Measurements from ENCODE around the gene ATG7. TPM values are rescaled to one million over a fixed set of nuclear protein-coding genes. Genes with fewer than 3 reads are reported as not detected.
"Not testable (repeated sequence)": the region's sequence is repeated elsewhere in the genome, so short reads cannot be mapped to it uniquely, and the experiment has no call there.

ATG7 gene
- total RNA-seq, 2 experiments from 2014 or later = 25.1 to 28.2 TPM

DNA sequence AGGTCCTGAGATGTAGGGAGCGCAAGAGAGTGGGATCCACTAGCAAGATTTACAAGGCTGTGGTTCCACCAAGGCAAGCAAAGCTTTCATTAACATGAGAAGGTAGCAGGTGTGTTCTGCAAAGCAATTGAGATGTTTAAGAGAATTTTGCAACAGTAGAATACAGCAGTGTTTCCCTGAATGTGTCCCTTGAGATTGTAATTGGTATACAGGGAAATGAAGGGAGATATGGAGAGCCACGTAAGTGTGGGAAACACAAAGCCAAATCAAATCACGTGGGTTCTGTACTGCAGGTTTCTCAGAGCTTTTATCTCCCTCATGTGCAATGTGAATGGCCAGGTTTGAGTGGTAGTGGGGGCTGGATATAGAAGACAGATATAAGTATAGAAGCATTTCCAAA lies 67.3 kb downstream of the ATG7 start:
- DNase-seq = no peak
- Mint-ChIP-seq H3K36me3 (peaks cover 15% of the 10 kb centered on the region), H3K27me3 (no peaks in the 10 kb centered on the region), H3K27ac (no peak overlapping the region), H3K4me3 (no peak overlapping the region), H3K9me3 (no peaks in the 10 kb centered on the region), H3K4me1 (no peaks in the 10 kb centered on the region)

DNA sequence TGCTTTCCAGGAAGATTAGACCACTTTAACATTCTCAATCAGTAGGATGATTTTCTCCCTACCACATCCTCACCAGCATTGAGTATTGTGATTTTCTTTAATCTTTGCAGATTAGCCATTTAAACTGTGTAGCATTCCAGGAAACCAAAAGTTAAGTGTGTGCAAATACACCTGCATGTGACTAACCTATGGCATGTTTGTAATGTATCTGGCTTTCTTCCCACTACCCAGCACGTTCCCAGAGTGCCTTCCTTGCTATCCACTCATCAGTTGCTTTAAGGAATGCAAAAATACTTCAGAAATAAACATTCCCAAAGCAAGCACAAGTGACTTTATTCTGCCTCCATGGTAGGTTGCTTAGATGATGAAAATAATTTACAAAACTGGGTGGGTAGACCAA lies 74.2 kb downstream of the ATG7 start:
- no peaks in the 10 kb centered on the region for H3K9me3 Mint-ChIP-seq
- no peaks in the 10 kb centered on the region for H3K4me1 Mint-ChIP-seq
- H3K36me3 Mint-ChIP-seq = peaks cover 52% of the 10 kb centered on the region
- no peak for DNase-seq
- no peak overlapping the region for H3K27ac Mint-ChIP-seq
- no peaks in the 10 kb centered on the region for H3K27me3 Mint-ChIP-seq
- no peak overlapping the region for H3K4me3 Mint-ChIP-seq

DNA sequence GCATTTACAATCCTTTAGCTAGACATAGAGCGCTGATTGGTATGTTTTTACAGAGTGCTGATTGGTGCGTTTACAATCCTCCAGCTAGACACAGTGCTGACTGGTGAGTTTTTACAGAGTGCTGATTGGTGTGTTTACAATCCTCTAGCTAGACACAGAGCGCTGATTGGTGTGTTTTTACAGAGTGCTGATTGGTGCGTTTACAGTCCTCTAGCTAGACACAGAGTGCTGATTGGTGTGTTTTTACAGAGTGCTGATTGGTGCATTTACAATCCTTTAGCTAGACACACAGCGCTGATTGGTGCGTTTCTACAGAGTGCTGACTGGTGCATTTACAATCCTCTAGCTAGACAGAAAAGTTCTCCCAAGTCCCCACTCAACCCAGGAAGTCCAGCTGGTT lies 76.7 kb downstream of the ATG7 start:
- H3K4me1 Mint-ChIP-seq, H3K27ac Mint-ChIP-seq, H3K9me3 Mint-ChIP-seq, DNase-seq, H3K27me3 Mint-ChIP-seq, H3K4me3 Mint-ChIP-seq: not testable (repeated sequence)
- peaks cover 49% of the 10 kb centered on the region for H3K36me3 Mint-ChIP-seq

DNA sequence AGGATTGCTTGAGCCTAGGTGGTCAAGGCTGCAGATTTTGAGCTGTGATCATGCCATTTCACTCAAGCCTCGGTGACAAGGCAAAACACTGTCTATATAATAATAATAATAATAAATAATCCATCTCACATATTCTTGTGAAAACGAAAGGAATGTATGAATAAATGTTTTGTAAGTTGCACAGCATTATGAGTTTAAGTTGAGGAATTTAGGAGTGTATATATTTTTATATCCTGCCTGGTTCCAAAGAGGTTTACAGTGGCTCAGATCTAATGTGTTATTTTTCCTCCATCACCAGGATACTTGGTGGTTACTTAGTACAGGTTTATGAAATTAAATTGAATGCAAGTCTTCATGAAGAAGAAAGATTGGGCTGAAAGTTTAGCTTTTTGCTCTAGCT lies 77.2 kb downstream of the ATG7 start:
- H3K27ac Mint-ChIP-seq = no peak overlapping the region
- no peak for DNase-seq
- peaks cover 44% of the 10 kb centered on the region for H3K36me3 Mint-ChIP-seq
- H3K27me3 Mint-ChIP-seq = no peaks in the 10 kb centered on the region
- H3K9me3 Mint-ChIP-seq = no peaks in the 10 kb centered on the region
- no peaks in the 10 kb centered on the region for H3K4me1 Mint-ChIP-seq
- H3K4me3 Mint-ChIP-seq = no peak overlapping the region

DNA sequence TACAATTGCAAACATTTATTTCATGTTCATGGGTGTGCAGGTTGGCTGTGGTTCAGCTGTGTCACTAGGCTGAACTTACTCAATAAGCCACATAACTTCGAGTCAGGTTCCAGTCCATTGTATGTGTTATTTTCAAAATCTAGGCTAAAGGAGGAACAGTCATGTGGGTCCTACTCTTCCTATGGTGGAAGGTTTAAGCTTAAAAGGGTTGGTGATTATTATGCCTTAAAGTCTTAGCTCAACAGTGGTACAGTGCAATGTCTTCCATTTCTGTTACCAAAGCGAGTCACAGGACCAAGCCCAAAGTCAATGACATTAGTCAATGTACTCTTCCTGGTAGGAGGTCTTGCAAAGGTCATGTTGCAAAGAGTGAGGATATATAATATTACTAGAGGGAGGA lies 78.2 kb downstream of the ATG7 start:
- no peak overlapping the region for H3K4me3 Mint-ChIP-seq
- no peak overlapping the region for H3K27ac Mint-ChIP-seq
- no peak for DNase-seq
- peaks cover 44% of the 10 kb centered on the region for H3K36me3 Mint-ChIP-seq
- H3K9me3 Mint-ChIP-seq = no peaks in the 10 kb centered on the region
- H3K4me1 Mint-ChIP-seq = no peaks in the 10 kb centered on the region
- H3K27me3 Mint-ChIP-seq = no peaks in the 10 kb centered on the region

DNA sequence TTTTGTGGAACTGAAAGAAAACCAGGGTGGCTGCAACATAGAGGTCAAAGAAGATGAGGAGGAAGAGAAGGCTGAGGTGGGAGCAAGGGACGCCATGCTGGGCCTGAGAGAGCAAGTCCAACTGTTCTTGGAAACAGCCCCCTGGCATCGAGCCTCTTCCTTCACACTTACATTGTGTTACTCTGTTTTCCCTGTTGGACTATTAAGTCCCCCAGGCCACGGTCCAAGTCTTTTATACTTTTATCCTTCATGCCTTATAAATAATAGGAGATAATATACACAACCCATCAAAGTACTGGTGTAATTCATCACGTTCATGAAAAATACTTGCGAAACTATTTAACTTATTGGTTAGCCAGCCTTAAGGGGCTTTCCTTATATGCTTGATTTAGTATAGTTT lies 79.3 kb downstream of the ATG7 start:
- Mint-ChIP-seq H3K9me3 (no peaks in the 10 kb centered on the region), H3K27me3 (no peaks in the 10 kb centered on the region), H3K4me1 (no peaks in the 10 kb centered on the region), H3K36me3 (peaks cover 42% of the 10 kb centered on the region), H3K4me3 (no peak overlapping the region), H3K27ac (no peak overlapping the region)
- no peak for DNase-seq

DNA sequence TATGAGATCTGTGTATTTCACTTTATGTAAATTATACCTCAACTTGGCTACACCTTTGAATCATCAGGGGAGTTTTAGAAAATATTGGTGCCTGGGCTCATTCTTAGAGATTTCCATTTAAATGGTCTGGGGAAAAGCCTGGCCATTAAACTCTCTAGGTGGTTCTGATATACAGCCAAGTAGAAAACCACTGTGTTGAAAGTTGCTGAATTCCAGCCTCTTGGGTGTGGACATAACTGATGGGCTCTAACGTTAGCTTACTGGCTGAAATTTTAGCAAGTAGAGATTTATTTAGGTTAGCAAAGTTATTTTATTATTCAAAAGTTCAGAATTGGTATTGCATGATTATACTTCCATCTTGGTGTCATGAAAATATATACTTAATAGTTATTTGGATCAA lies 84.1 kb downstream of the ATG7 start:
- H3K27ac Mint-ChIP-seq = no peak overlapping the region
- H3K27me3 Mint-ChIP-seq = no peaks in the 10 kb centered on the region
- peaks cover 8% of the 10 kb centered on the region for H3K36me3 Mint-ChIP-seq
- DNase-seq = no peak
- no peaks in the 10 kb centered on the region for H3K9me3 Mint-ChIP-seq
- H3K4me3 Mint-ChIP-seq = no peak overlapping the region
- no peaks in the 10 kb centered on the region for H3K4me1 Mint-ChIP-seq

DNA sequence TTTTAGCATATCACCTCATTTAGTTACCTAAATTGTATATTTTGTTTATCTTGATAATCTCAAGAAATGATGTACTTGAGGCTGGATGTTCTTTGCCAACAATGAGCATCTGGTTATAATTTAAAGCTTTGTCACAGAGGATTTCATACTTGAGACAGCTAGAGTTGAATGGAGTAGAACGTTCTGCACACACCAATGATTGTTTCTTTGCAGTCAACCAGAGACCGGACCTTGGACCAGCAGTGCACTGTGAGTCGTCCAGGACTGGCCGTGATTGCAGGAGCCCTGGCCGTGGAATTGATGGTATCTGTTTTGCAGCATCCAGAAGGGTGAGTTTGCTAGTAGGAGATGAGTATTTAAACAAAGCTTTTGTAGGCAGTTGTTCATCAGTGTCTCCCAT lies 90.4 kb downstream of the ATG7 start:
- no peak overlapping the region for H3K27ac Mint-ChIP-seq
- no peaks in the 10 kb centered on the region for H3K27me3 Mint-ChIP-seq
- H3K36me3 Mint-ChIP-seq = peaks cover 26% of the 10 kb centered on the region
- DNase-seq = no peak
- H3K9me3 Mint-ChIP-seq = no peaks in the 10 kb centered on the region
- peaks cover 2% of the 10 kb centered on the region for H3K4me1 Mint-ChIP-seq
- H3K4me3 Mint-ChIP-seq = no peak overlapping the region

DNA sequence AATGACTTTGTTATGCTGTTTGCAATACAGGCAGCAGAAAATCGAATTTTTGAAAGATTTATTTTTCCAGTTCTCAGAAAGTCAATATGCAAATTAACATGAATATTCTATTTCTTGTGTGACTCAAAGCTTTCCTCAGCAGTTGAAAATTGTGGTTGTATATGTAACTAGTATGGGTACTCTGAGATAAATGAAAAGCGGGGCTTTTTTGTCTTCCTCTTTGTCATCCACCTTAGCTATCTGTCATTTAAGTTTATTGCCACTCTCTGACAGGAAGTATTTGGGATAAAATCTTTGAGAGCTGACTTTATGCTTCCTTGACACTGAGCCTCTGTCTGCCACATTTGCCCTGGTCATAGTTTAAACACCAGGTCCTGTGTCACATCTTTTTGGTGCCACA lies 91.5 kb downstream of the ATG7 start:
- H3K27ac Mint-ChIP-seq = no peak overlapping the region
- peaks cover 29% of the 10 kb centered on the region for H3K36me3 Mint-ChIP-seq
- H3K4me3 Mint-ChIP-seq = no peak overlapping the region

DNA sequence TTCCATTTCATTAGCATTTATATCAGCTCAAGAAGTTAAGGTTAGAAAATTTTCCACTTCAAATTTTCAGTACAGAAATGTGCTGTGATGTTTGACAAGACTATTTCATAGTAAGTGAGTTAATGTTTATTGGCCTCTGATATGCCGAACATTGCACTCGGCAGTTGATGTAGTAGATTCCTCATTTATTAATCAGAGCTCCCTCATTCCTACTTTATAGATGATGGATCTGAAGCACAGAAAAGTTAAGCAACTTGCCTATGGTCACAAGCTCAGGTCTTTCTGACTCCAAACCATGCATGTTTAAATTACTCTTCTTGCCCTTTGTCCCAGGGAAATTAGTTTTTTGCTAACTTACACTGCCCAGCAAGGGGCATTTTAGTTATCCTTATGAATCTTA lies 92.0 kb downstream of the ATG7 start:
- no peak for DNase-seq
- H3K27ac Mint-ChIP-seq = no peak overlapping the region
- no peaks in the 10 kb centered on the region for H3K27me3 Mint-ChIP-seq
- peaks cover 29% of the 10 kb centered on the region for H3K36me3 Mint-ChIP-seq
- no peaks in the 10 kb centered on the region for H3K9me3 Mint-ChIP-seq
- peaks cover 2% of the 10 kb centered on the region for H3K4me1 Mint-ChIP-seq
- H3K4me3 Mint-ChIP-seq = no peak overlapping the region

More for the DNA sequence above, 91.5 kb downstream of the ATG7 start:
- Mint-ChIP-seq H3K9me3 (no peaks in the 10 kb centered on the region), H3K4me1 (peaks cover 2% of the 10 kb centered on the region), H3K27me3 (no peaks in the 10 kb centered on the region)
- DNase-seq = no peak

DNA sequence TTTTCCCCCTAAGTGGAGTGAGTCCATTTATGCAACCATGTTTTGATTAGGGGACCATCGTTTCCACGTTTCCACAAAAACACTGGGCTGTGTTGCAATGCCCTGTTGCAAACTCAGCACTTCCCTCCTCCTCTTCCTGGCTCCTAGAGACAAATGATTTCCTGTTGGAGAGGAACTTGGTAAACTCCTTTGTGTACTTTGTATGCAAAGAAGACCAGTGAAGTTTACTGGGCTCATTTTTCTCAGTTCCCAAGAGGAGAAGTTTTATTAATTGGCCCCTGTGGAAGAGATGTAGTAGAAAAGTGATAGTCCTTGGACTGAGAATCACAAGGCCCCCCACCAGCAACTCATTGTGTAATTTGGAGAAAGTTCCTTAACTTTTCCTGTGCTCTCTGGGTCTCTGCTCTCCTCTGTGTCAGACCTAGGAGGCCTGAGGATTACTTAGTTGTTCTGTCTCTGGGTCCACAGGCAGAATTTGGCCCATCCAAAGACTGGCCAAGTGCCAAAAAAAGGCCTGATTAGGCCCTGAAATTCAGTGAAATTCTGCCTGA lies 95.0 kb downstream of the ATG7 start:
- Mint-ChIP-seq H3K27me3 (no peaks in the 10 kb centered on the region), H3K36me3 (peaks cover 26% of the 10 kb centered on the region), H3K4me3 (no peak overlapping the region), H3K4me1 (peaks cover 2% of the 10 kb centered on the region), H3K27ac (no peak overlapping the region), H3K9me3 (no peaks in the 10 kb centered on the region)
- no peak for DNase-seq

DNA sequence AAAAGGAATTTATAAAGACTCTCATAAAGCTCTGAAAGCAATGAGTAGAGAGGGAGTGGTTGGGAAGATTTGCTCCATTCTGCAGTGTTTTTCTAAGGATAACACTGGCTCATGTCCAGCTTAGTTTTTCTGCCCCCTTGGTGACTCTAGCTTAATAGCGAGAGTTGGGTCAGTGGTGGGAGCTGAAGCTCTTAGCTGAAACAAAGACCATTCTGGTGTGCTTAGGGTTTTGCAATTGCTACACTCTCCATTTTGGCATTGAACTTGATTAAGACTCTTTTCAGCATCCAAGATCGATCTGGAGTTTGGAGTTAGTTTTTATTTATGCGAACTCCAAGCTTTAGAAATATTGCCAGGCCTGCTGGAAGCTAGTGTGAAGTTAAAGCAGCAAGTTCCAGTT lies 98.0 kb downstream of the ATG7 start:
- H3K4me3 Mint-ChIP-seq = no peak overlapping the region
- no peaks in the 10 kb centered on the region for H3K27me3 Mint-ChIP-seq
- no peak overlapping the region for H3K27ac Mint-ChIP-seq
- H3K36me3 Mint-ChIP-seq = peaks cover 24% of the 10 kb centered on the region
- no peaks in the 10 kb centered on the region for H3K4me1 Mint-ChIP-seq
- no peaks in the 10 kb centered on the region for H3K9me3 Mint-ChIP-seq
- no peak for DNase-seq

DNA sequence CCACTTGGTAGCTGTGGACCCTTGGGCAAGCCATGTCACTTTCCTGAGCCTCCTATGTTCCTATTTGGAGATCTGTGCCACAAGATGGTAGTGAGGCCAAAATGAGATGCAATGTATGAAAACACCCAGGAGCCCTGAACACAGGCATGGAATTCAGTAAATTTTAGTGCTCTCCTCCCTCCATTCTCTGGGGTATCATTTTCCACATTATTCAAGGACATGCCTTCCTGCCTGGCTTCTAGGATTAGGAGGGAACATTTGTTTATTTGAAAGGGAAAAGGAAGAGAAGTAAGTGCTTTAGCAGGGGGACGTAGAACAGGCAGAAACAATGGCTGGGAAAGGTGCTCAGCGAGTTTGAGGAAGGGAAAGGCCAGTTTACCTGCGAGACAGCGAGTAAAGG lies 98.8 kb downstream of the ATG7 start:
- H3K4me1 Mint-ChIP-seq = no peaks in the 10 kb centered on the region
- H3K27ac Mint-ChIP-seq = no peak overlapping the region
- H3K4me3 Mint-ChIP-seq = no peak overlapping the region
- DNase-seq = no peak
- peaks cover 24% of the 10 kb centered on the region for H3K36me3 Mint-ChIP-seq
- H3K9me3 Mint-ChIP-seq = no peaks in the 10 kb centered on the region
- no peaks in the 10 kb centered on the region for H3K27me3 Mint-ChIP-seq

DNA sequence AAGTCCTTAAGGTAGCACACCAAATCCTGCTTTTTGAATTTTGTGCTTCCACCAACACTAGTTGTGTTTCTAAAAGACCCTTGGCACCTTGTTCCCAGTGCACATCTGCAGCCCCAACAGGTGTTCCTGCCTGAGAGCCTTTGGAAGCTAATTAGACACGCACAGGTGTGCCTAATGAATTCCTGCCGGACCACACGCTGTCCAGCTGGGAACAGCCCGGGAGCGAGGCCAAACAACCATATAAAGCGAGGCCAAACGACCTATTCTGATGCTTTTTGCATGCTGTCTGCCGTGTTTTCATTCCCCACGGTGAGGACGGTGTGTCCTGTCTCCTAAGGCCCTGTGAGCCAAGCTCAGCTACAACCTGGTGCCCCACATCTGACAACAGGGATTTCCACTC lies 99.5 kb downstream of the ATG7 start:
- no peak for DNase-seq
- Mint-ChIP-seq H3K27me3 (no peaks in the 10 kb centered on the region), H3K4me1 (no peaks in the 10 kb centered on the region), H3K9me3 (no peaks in the 10 kb centered on the region), H3K36me3 (peaks cover 18% of the 10 kb centered on the region), H3K4me3 (no peak overlapping the region), H3K27ac (no peak overlapping the region)

DNA sequence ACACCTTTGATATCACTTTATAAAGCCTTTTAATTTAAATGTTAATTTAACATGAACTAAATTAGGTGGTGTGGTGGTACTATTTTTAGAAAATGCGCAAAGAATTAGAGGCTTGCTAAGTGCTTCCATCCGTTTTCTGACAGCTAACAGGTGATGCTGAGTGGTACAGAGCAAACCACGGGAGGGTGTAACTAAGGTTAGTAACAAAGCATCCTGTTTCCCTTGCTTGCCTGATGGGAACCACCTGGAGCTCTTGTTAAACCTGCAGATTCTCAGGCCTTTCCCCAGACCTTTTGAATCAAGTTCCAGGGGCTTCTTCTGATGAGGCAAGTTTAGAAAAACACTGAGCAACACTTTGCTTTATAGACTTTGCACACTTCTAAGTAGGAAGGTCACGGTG lies 101.0 kb downstream of the ATG7 start:
- H3K4me3 Mint-ChIP-seq = no peak overlapping the region
- no peak overlapping the region for H3K27ac Mint-ChIP-seq
- peaks cover 15% of the 10 kb centered on the region for H3K36me3 Mint-ChIP-seq
- no peaks in the 10 kb centered on the region for H3K4me1 Mint-ChIP-seq
- H3K9me3 Mint-ChIP-seq = no peaks in the 10 kb centered on the region
- no peak for DNase-seq
- H3K27me3 Mint-ChIP-seq = no peaks in the 10 kb centered on the region

DNA sequence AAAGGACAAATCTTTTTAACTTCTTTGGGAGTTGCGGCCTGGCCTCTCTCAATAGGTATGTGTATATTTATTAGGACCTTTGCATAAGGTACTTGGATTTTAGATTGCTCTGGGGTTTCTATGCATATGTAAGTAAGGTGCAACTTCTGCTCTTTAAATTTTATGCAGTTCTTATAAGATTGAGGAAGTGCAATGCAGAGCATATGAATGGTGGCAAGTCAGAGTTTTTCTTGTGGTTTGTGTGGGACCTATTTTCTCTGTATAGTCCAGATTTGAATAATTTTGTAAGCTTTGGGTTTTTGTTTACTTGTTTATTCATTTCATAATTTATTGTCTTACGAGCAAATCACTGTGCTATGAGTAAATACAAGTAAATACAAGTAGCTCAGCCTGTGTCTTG lies 101.5 kb downstream of the ATG7 start:
- no peaks in the 10 kb centered on the region for H3K4me1 Mint-ChIP-seq
- H3K27me3 Mint-ChIP-seq = no peaks in the 10 kb centered on the region
- H3K4me3 Mint-ChIP-seq = no peak overlapping the region
- H3K27ac Mint-ChIP-seq = no peak overlapping the region
- no peak for DNase-seq
- H3K36me3 Mint-ChIP-seq = peaks cover 15% of the 10 kb centered on the region
- H3K9me3 Mint-ChIP-seq = no peaks in the 10 kb centered on the region

Data from activated naive CD8-positive, alpha-beta T cell treated with anti-CD3 and anti-CD28 coated beads for 36 hours (primary cell).